GM12891 (cell line): ENCODE measurements around the gene ARFGEF3.

ENCODE experiments used
- POLR2A ChIP-seq: IDR thresholded peaks from 2 replicates; pipeline ENCODE4 v1.6.1; 2011; ENCODE audit warnings: low read depth, low read length, control low read depth
- TAF1 ChIP-seq: IDR thresholded peaks from 2 replicates; pipeline ENCODE4 v1.6.1; 2011; ENCODE audit warnings: low read depth, low read length, control low read depth

DNA sequence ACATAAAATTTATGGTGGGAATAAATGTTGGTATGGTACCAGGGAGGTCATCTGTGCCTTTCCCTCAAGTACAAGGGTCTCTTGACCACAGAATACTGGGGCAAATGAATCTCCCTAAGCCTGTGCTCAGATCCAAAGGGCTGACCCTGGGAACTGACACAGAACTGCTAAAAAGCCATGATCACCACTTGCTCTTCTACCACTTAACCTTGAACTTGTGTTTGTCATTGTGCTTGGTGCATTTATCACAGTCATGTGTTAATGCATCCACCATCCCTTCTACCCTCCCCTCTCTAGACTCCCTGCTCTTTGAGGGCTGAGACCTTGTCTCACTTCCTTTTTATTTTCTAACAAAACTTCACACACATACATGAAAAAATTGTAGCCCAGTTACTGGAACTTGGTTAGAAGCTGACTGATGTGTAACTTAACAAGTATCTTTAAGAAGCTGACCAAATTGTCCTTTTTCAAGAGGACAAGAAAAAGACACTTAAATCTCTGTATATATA is 102.7 kb downstream of the ARFGEF3 start:
- TF ChIP-seq POLR2A (no peak), TAF1 (no peak)
